GM19351 (cell line): ENCODE results near the gene KCTD10.
"Not testable (repeated sequence)": the region's sequence is repeated elsewhere in the genome, so short reads cannot be mapped to it uniquely, and the experiment has no call there.

Experiments used
- ATAC-seq: cut with Tn5 transposase; IDR thresholded peaks from one replicate; pipeline ENCODE4 v1.9.1; 2021; ENCODE audit warnings: mild to moderate bottlenecking, moderate library complexity; ENCODE audit not compliant: unreplicated experiment

Gene KCTD10

DNA sequence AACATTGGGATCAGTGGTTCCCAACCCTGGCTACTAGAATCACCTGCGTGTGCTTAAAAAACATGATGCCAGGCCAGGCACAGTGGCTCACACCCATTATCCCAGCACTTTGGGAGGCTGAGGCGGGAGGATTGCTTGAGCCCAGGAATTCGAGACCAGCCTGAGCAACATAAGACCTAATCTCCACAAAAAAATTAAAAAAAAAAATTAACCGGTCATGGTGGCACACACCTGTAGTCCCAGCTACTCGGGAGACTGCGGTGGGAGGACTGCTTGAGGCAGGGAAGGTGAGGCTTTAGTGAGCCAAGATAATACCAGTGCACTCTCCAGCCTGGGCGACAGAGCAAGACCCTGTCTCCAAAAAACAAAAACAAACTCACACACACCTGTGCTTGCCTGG lies 2.0 kb downstream of the KCTD10 start:
- ATAC-seq, result no peak

GRCh38 chr12:109473526-109474270 lies 3.4 kb downstream of the KCTD10 start:
- not testable (repeated sequence) for ATAC-seq

DNA sequence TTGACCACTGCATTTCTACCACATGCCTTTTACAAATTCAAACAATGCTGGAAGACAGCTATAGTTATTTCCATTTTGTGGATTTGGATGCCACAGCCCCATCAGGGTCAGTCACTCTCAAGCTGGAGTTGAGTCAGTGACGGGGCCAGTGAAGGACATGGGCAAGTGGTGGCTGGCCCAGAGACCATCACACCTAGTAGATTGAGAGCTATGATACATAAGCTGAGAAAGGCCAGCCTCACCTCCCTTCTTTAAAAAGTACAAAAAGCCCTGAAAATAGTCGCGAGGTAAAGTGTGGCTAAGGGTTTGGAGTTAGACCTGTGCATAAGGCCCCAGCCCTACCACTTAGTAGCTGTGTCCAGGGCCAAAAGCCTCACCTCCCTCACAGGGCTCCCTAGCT lies 4.1 kb downstream of the KCTD10 start:
- ATAC-seq, result no peak

DNA sequence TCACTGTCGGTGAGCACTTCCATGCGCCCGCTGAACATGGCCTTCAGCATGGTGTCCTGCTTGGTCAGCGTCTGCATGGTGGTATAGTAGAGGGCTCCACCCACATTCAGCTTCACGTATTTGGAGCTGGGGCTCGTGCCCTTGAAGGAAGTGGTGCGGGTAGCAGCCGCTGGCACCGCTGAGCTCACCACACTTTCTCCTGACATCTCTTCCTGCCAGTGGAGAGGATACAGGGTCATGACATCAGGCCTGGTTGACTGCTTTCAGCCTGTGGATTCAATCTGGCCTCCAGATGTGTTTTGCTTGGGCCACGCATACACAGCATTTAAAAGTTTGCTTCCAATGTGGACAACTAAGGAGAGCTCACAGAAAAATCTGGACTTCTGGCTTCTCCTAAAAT lies 7.6 kb downstream of the KCTD10 start:
- no peak for ATAC-seq

GRCh38 chr12:109467978-109468676 lies 9.0 kb downstream of the KCTD10 start:
- ATAC-seq, result no peak

- no peak for ATAC-seq
These were observed 10.3 kb downstream of the KCTD10 start for GRCh38 chr12:109466821-109467220.

DNA sequence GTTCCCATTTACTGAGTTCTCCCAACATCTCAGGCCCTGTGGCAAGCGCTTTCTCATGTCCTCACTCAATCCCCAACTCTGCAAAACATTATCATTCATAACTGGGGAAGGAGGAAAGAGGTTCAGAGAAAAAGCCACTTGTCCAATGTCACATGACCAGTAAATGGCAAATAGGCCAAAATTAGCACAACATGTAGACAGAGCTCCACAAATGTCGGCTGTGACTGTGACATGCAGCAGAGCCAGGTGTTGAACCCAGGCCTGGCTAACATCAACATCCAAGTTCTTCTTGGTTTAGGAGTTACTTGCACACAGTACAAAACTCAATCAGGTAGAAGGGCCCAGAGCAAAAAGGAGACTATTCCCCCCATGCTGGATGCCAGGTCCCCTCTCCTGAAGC lies 10.8 kb downstream of the KCTD10 start:
- no peak for ATAC-seq

- no peak for ATAC-seq
These were observed 12.3 kb downstream of the KCTD10 start for GRCh38 chr12:109464642-109465351.

DNA sequence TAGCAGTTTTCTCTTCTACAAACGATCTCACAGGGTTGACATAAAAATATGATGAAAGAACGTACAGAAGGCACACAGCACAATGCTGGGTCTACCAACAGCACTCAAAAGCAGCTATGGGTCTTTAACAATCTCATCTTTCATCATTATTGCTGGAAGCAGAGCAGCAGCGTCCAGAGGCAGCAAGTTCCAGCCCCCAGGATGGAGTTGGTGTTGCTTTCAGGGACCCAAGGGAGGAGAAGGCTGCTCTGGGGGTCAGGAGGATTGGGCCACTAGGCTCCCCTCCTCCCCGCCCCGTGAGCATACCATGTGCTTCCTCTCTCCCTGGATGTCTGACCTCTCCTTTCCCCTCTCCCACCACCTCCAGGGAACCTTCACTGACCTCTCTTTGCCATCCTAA lies 13.3 kb downstream of the KCTD10 start:
- no peak for ATAC-seq

DNA sequence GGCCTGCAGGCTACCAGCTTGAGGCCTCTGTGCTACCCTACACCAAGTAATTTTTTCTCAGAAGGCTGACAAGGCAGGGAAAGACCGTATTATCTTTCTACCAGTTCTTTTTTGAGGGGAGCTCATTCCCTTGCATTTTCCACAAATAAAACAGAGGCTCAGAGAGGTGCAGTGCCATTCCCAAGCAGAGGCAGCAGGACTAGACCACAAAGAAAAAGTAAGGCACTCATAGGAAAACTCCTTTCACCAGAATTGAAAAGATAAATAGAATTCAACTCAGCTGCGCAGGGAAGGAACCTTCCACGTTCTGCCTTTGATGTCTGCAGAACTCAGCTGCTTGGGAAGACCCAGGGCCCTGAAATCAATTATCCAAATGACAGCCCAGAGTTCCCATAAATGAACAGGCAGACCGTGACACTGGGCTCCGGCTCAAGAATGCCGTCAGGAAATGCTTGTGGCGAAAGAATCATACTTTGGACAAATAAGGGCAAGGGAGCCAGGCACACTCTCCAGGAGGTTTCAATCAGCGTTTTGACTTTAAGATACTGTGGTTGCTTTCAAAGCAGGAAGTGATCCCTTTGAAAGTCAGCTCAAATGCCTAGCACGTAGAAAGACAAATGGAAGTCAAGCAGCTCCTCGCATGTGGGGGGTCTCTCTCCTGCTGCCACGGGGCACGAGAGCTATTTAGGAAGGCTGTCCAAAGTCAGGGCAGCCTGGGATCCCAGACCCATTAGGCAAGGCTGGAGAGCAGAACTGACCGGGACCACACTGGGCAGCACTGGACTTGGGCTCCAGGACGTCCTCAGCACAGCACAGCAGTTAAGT lies 14.0 kb downstream of the KCTD10 start:
- no peak for ATAC-seq

DNA sequence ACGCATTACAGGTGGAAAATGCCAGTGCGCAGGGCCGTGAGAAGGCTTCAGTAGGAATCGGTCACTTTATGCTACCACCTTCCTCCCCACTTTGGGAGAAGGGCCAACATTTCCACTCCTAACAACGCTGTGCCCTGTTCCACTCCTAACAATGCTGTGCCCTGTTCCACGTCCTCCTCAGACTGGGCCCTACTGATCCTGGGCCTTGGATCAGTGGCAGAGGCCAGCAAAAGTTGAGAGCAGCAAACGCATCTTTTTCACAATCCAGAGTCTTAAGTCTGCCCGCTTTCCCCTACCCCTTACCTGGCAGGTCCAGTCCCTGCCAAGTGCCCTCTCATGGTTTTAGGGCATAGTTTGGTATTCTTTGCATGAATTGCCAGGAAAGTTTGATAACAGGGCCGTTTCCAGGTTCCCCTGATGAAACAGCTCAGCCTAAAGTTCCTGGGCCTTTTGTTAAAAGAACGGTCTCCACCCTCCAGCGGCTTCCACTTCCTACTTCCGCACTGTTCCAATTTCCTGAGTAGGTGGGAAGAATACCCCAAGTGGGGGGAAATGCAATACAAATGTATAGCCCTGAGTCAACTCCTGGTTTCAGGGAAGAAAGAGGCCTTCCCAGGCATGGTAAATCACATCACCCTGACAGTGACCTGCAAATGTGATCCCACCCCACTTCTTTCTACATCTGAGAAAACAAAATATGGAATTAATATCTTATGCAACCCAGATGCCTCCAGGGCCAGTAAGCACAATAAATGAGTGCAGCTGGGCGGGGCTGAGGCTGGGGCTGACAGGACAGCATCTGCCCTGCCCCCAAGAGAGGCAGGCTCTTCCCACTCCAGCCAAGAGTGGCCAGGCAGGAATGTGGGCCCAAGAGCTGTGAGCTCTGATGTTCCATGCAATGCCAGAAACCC lies 15.0 kb downstream of the KCTD10 start:
- ATAC-seq, result no peak

- ATAC-seq, result no peak
These were observed 15.9 kb downstream of the KCTD10 start for GRCh38 chr12:109461049-109461845.

GRCh38 chr12:109460538-109460937 lies 16.6 kb downstream of the KCTD10 start:
- no peak for ATAC-seq

- ATAC-seq, result no peak
These were observed 17.9 kb downstream of the KCTD10 start for GRCh38 chr12:109459247-109459646.

DNA sequence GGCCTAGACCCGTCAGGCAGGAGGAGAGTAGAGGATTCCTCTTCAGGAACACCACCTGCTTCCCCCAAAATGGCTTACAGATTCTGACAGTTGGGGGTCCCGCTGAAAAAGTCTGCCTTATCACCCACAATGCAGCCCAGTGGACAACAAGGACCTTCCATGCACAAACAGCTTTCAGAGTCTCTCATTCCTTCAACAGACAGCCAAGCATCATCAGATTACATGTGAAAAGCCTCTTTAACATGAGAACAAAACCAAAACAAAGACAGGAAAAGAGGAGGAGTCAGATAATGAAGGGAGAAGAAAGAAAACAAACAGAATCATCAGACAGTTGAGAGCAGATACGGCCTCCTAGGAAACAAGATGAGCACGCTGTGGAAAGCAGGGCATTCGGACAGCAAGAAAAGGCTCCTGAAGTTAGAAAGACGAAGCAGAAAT lies 18.3 kb downstream of the KCTD10 start:
- no peak for ATAC-seq

DNA sequence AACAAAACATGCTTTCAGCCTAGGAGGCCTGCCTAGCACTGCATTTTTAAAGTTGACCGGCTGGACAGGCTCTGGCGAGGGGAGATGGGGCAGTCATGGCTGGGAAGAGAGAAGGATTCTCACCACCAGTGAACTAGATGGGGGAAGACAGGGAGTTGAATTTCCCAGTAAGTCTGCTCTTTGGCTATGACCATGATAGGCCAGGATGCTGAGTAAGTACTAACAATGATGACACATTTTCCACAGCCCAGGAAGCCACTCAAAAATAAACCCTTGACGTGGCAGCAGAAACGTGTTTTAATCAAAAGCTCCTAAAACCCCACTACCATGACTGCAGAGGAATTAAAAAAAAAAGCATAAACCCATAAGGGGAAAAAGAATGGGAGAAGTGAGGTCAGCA lies 19.0 kb downstream of the KCTD10 start:
- no peak for ATAC-seq

DNA sequence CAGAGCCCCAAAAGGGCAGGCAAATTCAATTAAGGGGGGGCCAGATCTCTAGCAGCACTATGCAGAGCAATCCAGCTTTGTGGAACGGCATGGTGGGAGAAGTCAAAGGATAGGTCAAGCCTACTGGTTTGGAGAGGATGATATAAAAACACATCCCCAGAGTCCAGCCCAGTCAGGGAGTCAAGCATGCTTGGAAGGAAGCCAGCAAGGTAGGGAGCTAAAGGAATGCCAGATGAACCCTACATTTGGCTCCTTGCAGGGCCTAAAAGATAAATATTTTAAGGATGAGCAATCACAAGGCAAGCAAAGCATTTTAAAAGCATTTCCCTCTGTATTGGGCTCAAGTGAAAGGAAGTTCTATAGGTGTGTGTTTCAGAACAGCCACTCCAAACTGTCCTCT lies 21.4 kb downstream of the KCTD10 start:
- no peak for ATAC-seq

GRCh38 chr12:109452489-109452888 lies 24.6 kb downstream of the KCTD10 start:
- ATAC-seq, result no peak

DNA sequence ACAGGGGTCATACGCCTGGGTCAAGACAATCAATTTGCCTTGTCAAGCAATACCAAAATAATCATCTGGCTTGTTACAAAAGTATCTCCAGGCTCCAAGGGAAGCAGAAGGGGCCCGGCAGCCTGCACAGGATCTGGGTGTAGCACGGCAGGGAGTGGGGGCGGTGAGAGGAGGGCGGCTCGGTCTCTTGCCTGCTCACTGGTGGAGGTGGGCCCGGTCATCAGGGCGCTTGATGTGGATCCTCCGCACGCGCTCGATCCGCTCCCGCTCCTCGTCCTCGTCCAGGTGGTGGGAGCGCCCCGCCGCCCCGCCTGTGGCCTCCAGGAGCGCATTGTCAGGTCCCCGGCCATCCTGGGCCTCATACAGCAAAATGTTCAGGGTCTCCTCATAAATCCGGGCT lies 25.7 kb downstream of the KCTD10 start:
- no peak for ATAC-seq
